A549 (cell line): ENCODE data around the gene ZBTB11.

Source experiments
- EP300 ChIP-seq, 2 experiments: fragments of >200 bp; sonication (Bioruptor Twin); formaldehyde crosslinking; IDR thresholded peaks; 2 replicates in 1 of 2; 3 replicates in 1 of 2; pipeline ENCODE4 v1.6.1; 2016 to 2017
- POLR2A ChIP-seq: IDR thresholded peaks from 2 replicates; pipeline ENCODE4 v1.6.1; 2012; ENCODE audit warnings: mild to moderate bottlenecking, low read length
- REST ChIP-seq: fragments of 200-600 bp; sonication (generic); IDR thresholded peaks from 2 replicates; pipeline ENCODE4 v1.6.1; 2016; ENCODE audit warnings: antibody characterized with exemption, mild to moderate bottlenecking, moderate library complexity
- TF ChIP-seq, protein P1 (sequence below): fragments of >200 bp; sonication (Bioruptor Twin); formaldehyde crosslinking; IDR thresholded peaks from 3 replicates; pipeline ENCODE4 v1.5.1; 2016

- TF ChIP-seq, protein P1, sequence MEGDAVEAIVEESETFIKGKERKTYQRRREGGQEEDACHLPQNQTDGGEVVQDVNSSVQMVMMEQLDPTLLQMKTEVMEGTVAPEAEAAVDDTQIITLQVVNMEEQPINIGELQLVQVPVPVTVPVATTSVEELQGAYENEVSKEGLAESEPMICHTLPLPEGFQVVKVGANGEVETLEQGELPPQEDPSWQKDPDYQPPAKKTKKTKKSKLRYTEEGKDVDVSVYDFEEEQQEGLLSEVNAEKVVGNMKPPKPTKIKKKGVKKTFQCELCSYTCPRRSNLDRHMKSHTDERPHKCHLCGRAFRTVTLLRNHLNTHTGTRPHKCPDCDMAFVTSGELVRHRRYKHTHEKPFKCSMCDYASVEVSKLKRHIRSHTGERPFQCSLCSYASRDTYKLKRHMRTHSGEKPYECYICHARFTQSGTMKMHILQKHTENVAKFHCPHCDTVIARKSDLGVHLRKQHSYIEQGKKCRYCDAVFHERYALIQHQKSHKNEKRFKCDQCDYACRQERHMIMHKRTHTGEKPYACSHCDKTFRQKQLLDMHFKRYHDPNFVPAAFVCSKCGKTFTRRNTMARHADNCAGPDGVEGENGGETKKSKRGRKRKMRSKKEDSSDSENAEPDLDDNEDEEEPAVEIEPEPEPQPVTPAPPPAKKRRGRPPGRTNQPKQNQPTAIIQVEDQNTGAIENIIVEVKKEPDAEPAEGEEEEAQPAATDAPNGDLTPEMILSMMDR = no peak
- no peak for TF ChIP-seq REST
- TF ChIP-seq EP300 (IDR thresholded peaks at IDR 0.05) = no peak
- TF ChIP-seq POLR2A = no peak
These were observed 45.7 kb downstream of the ZBTB11 start for GRCh38 chr3:101631098-101631796.
